GM12801 (cell line): ENCODE results near the gene MSI2.

ENCODE experiments used
- TF ChIP-seq, protein P1 (sequence below): IDR thresholded peaks from one replicate; pipeline ENCODE4 v1.5.1; 2011; ENCODE audit warnings: control low read depth; ENCODE audit not compliant: insufficient read length; ENCODE audit errors: extremely low read depth

Gene MSI2

DNA sequence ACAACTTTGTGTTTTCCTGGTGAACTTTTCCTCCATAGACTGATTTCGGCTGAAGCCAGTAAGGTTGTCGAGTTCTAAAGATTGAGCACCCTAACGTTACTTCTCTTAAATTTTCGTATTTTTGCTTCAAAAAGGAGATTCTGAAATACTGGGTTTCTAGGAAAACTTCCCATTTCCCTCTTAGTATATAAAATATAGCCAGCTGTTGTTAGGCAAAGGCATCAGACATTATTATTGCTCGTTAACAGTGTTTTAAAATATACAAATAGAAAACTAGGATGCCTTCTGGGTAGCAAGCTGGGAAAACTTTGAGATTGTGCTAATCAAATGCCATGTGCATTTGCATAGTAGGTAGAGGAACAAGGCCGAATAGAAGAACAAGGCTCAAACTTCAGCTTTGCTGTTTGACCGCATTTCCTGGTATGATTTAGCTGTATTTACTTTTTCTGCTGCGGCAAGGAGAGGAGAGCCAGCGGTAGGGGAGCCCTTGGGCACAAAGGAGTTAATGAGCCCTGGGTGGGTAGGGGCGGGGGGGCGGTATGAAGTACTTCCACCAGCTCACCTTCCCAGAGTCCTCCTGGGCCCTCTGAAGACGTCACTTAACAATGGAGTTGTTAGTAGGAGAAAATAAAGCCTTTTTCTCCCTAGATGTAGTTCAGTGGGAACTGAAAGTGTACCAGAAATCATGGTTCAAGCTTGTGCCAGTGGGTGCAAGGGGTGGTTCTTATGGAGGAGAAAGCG is 151.9 kb downstream of the MSI2 start:
- TF ChIP-seq, protein P1, sequence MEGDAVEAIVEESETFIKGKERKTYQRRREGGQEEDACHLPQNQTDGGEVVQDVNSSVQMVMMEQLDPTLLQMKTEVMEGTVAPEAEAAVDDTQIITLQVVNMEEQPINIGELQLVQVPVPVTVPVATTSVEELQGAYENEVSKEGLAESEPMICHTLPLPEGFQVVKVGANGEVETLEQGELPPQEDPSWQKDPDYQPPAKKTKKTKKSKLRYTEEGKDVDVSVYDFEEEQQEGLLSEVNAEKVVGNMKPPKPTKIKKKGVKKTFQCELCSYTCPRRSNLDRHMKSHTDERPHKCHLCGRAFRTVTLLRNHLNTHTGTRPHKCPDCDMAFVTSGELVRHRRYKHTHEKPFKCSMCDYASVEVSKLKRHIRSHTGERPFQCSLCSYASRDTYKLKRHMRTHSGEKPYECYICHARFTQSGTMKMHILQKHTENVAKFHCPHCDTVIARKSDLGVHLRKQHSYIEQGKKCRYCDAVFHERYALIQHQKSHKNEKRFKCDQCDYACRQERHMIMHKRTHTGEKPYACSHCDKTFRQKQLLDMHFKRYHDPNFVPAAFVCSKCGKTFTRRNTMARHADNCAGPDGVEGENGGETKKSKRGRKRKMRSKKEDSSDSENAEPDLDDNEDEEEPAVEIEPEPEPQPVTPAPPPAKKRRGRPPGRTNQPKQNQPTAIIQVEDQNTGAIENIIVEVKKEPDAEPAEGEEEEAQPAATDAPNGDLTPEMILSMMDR: no peak

DNA sequence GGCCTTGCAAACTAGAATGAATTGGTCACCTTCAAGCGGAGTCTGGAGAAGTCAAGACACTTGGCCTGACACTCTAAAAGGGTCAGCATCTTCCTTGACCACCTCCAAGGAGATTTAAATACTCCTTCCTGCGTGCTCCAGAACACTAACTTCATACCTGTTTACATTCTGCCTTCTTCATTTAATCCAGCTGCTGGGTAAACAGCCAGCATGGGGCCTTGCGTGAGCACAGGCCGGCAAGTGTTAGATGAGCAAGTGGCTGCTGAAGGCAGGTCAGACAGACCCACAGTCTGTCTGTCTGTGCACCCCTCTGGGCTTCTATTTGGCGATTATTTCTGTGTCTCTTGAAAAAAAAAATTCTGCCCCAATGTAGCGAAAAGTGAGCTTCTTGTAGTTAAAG is 153.8 kb downstream of the MSI2 start:
- TF ChIP-seq, protein P1: no peak

DNA sequence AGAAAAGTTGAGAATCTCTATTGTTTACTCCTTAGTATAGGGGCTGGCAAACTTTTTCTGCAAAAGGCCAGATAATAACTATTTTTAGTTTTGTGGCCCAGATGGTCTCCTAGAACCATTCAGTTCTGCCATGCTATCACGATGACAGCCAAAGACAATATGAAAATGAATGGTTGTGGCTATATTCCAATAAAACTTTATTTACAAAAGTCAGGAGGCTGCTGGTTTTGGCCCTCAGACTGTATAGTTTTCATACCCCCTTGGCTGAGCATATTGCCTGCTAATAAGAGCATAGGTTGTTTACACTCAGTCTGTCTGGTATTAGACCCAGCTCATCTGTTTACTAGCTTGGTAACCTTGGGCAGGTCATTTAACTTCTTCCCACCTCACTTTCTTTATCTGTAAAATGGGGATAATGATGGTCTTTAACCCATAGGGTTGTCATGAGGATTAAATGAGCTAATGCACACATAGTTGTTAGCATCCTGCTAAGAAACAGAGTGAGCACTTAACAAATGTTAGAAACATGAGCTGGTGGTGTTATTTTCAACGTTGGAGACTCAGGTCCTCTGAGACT is 156.3 kb downstream of the MSI2 start:
- TF ChIP-seq, protein P1: no peak

DNA sequence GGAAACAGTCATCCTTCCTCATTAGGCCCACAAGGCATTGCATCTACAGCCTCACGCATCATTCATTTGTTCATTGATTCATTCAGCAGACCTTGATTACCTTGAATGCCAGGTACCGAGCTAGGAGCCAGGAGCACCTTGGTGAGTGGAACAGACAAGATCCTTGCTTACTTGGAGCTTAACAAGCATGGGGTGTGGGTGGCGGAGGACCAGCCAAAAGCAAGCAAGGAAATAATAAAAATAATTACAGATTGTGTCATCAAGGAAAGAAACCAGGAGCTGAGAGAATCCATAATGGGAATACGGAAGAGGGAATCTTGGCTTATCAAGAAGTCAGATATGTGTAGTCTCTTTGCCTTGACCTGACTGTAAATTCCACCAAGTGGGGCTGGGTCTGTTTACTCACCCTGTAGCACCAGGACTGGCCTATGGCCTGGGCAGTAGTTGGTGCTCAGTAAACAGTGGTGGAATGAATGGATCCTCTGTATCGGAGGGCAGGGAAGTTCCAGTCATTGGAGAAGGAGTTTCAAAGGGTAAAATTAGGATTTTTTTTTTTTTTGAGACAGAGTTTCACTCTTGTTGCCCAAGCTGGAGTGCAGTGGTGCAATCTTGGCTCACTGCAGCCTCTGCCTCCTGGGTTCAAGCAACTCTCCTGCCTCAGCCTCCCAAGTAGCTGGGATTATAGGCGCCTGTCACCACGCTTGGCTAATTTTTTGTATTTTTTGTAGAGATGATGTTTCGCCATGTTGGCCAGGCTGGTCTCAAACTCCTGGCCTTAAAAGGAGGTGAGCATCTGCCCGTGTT is 157.7 kb downstream of the MSI2 start:
- TF ChIP-seq, protein P1: no peak

GRCh38 chr17:57415751-57416207 is 159.5 kb downstream of the MSI2 start:
- TF ChIP-seq, protein P1: no peak

- TF ChIP-seq, protein P1: no peak
Measured at GRCh38 chr17:57416369-57416768, 160.0 kb downstream of the MSI2 start.

- TF ChIP-seq, protein P1: no peak
Measured at GRCh38 chr17:57417956-57418355, 161.6 kb downstream of the MSI2 start.
